ENCODE data around the gene FBXW11.

The FBXW11 gene

GRCh38 chr5:172006321-172007174, at the start of gene FBXW11:
Gene FBXW11, minus strand, starts transcription at chr5:172006638. Its CDS starts 136 bp downstream, at chr5:172006502.
- H3K27ac ChIP-seq: peak within 1 kb of the TSS; percentile 91 to 93
- peak within 1 kb of the TSS; percentile 77 for H3K4me3 ChIP-seq
- DNase-seq (ENCODE audit: low spot score): peak; percentile 97
- TF ChIP-seq CTCF (IDR thresholded peaks at IDR 0.05): no peak

- TF ChIP-seq CTCF (IDR thresholded peaks at IDR 0.05): no peak
- Histone ChIP-seq H3K4me3 (no peak overlapping the region), H3K27ac (no peak overlapping the region)
- DNase-seq (ENCODE audit: low spot score): no peak
These were observed 49.6 kb upstream of the FBXW11 start for GRCh38 chr5:172055996-172056395.

- no peak for TF ChIP-seq CTCF (IDR thresholded peaks at IDR 0.05)
- no peak overlapping the region for H3K27ac ChIP-seq
- DNase-seq (ENCODE audit: low spot score): no peak
These were observed 49.0 kb upstream of the FBXW11 start for GRCh38 chr5:172055421-172055820.

GRCh38 chr5:172054611-172055153, 48.2 kb upstream of the FBXW11 start:
- no peak for TF ChIP-seq CTCF (IDR thresholded peaks at IDR 0.05)
- DNase-seq (ENCODE audit: low spot score): no peak
- H3K4me3 ChIP-seq: no peak overlapping the region
- no peak overlapping the region for H3K27ac ChIP-seq

More at GRCh38 chr5:172055421-172055820, 49.0 kb upstream of the FBXW11 start:
- H3K4me3 ChIP-seq: no peak overlapping the region

- DNase-seq (ENCODE audit: low spot score): no peak
- Histone ChIP-seq H3K27ac (peak overlapping the region in 1 of 2 donors; percentile 52), H3K4me3 (no peak overlapping the region)
- TF ChIP-seq CTCF (IDR thresholded peaks at IDR 0.05): no peak
These were observed 46.2 kb upstream of the FBXW11 start for GRCh38 chr5:172052450-172053236.

- no peak for DNase-seq (ENCODE audit: low spot score)
These were observed 45.4 kb upstream of the FBXW11 start for GRCh38 chr5:172051643-172052339.

More at GRCh38 chr5:172051643-172052339, 45.4 kb upstream of the FBXW11 start:
- TF ChIP-seq CTCF (IDR thresholded peaks at IDR 0.05): no peak
- Histone ChIP-seq H3K4me3 (no peak overlapping the region), H3K27ac (peak overlapping the region in 1 of 2 donors; percentile 52)

Measured in coronary artery (tissue), 2 donors.